GM18502 (cell line): ENCODE data around the gene IGF2R.

Source experiments
- ATAC-seq: cut with Tn5 transposase; IDR thresholded peaks from one replicate; pipeline ENCODE4 v1.9.1; 2021; ENCODE audit warnings: mild to moderate bottlenecking; ENCODE audit not compliant: unreplicated experiment, poor library complexity

The IGF2R gene

DNA sequence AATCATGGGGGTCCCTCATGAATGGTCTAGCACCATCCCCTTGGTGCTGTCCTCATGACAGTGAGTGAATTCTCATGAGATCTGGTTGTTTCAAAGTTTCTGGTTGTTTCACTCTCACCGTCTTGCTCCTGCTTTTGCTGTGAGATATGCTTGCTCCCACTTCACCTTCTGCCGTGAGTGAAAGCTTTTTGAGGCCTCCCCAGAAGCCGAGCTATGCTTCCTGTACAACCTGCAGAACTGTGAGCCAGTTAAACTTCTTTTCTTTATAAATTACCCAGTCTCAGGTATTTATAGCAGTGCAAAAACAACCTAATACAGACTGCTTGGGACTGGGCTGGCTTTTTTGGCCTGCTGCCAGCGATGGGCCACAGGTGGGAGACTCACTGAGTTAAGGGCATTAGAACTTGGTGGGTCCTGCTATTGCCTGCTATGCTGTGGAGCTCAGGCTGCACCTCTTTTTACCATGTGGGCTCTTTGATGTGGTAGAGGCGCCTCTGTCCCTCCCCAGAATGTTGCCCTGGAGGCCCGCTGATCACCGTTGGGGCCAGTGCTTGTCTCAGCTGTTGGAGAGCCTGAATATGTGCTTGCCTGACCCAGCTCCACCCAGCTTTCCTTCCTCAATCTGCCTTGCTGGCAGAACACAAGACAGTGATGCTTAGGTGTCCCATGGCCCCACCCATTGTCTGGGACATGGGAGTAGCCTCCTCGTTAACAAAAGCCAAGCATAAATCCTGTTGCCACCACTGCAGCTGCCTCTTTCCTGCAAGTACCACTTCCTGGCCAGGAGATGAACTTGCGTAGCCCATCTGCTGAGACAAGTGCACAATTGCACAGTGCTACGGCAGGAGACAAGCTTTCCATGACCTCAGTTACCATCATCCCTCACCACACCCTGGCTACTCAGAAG lies 47.1 kb downstream of the IGF2R start:
- ATAC-seq: no peak

DNA sequence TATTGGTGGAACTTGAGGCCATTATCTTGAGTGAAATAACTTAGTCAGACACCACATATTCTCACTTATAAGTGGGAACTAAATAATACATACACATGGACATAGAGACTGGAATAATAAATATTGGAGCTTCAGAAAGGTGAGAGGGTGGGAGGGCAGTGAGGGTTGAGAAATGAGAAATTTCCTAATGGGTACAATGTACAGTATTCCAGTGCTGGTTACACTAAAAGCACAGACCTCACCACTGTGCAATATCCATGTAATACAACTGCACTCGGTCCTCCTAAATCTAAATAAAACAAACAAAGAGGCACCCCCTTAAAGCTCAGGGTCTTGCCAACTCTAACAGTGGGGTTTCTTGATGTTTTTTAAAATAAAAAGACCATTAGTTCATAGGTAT lies 53.2 kb downstream of the IGF2R start:
- ATAC-seq: no peak

DNA sequence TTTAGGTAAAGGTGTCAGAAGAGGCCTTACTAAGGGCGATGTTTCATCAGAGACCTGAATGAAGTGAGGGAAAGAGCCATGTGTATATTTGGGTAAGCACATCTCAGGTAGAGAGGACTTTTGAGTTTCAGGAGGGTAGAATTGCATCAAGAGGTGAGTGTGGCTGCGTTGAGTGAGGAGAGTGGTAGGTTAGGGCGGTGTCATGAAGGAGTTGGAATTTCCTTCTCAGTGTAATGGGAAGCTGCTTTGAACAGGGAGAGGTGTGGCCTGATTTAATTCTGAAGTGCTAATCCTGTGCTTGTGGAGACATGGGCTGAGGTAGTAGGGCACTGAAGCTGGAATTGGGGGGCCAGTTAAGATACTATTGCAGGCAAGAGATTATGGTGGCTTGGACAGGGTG lies 53.9 kb downstream of the IGF2R start:
- ATAC-seq: no peak

DNA sequence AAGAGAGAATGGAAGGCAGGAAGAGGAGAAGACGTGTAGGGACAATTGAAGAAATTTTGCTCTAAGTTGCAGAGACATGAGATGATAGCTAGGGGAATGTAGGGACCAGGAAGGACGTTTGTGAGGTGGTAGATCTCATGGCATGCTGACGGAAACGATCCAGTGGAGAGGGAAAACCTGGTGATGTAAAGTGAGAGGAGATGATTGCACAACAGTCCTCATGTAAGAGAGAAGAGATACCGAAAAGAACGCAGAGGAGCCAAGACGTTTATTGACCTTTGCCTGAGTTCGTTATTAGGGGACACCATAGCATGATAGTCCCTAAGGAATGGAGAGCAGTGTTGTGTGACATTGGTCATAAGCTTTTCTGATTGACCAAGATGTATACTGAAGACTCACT lies 55.3 kb downstream of the IGF2R start:
- ATAC-seq: no peak

DNA sequence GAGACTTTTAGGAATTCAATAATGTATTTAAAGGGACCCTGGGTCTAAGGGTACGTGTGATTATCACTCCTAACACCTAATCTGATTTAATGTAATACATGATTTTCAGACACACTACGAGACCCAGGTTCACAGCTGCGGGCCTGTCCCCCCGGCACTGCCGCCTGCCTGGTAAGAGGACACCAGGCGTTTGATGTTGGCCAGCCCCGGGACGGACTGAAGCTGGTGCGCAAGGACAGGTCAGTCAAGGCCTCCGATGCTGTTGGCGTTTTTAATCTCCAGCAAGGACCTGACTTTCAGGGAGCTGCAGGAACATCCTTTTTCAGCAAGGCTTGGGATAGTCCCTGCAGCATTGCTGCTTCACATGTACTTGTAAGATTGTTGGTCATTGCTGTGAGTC lies 58.2 kb downstream of the IGF2R start:
- ATAC-seq: no peak

DNA sequence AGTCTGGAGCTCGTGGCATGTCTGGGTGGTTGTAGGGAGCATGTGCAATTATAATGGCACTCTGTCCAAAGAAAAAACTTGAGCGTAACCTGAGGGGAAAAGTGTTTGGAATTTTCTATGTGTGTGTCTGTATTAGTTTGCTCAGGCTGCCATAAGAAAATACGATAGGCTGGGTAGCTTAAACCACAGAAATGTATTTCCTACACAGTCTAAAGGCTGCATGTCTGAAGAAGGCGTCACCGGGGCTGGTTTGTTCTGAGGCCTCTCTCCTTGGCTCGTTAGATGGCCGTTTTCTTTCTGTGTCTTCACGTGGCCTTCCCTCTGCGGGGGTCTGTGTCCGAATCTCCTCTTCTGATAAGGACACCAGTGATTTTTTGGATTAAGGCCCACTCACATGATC lies 59.0 kb downstream of the IGF2R start:
- ATAC-seq: no peak

DNA sequence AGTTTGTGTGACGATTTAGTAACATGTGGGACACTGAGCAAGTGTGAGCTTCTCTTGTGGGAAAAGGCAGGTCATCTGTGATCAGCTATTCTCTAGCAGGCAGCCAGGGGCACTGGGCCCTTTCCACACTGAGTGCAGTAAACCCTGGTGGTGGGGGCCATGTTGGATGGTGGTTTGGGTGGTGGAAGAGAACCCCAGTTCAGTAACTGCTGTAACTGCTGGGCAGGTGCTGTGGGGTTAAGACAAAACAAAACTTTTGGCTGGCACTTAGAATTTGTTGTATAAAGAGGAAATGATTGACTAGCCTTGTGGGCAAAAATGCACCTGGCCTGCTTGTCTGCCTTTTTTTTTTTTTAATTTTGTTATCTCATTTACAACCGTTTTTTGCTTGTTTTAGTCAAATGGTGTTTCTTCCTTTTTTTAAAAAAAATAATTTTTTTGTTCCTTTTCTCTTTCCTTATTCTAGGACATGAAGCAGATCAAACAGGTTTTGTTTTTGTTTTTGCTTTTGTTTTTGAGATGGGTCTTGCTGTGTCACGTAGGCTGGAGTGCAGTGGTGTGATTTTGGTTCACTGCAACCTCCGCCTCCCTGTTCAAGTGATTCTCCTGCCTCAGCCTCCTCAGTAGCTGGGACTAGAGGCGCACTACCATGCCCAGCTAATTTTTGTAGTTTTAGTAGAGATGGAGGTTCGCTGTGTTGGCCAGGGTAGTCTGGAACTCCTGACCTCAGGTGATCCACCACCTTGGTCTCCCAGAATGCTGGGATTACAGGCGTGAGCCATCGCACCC lies 59.8 kb downstream of the IGF2R start:
- peak; percentile 69 for ATAC-seq

DNA sequence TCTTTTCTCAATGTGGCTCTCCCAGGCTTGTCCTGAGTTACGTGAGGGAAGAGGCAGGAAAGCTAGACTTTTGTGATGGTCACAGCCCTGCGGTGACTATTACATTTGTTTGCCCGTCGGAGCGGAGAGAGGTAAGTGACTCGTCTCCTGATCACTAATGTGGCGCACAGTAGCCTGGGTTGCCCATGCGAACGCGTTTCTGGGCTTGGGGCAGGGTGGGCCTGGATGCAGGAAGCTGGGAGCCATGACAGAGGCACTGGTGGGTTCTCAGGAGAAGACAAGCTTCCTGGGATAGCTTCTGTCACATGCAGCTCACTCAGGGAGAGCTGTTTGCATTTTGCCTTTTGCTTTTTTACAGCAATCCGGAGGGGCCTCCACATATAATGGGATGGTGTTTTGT lies 60.6 kb downstream of the IGF2R start:
- ATAC-seq: no peak

DNA sequence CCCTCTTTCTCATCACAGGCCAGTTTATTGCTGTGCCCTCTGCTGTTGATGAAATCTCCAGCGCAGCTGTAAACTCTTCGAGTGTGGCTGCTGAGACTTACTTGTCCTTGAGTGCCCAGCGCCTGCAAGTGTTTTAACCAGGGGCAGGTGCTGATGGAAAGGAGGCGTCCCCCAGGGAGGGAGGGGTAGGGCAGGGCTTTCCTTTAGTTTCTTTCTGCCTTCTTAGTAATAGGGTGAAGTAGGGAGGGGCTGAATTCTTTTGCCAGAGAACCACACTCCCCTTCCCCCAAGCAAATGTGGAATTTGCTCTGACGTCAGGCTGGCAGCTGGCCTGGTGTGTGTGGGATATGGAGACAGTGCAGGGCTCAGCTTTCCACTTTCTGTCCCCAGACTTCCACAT lies 61.2 kb downstream of the IGF2R start:
- no peak for ATAC-seq

DNA sequence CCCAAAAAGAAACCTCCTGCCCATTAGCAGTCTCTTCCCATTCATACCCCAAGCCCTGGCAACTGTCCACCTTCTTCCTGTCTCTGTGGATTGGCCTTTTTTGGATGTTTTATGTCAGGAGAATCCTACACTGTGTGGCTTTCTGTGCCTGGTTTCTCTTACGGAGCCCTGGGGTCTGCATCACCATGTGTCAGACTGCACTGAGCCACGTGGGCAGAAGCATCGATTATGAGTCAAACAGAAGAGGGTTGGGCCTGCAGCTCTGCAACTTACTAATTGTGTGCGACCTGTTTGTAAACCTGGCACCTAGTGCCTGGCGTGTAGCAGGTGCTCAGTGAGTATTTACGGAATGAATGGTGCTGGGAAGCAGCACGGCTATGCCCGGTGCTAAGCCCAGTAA lies 62.6 kb downstream of the IGF2R start:
- ATAC-seq: no peak

DNA sequence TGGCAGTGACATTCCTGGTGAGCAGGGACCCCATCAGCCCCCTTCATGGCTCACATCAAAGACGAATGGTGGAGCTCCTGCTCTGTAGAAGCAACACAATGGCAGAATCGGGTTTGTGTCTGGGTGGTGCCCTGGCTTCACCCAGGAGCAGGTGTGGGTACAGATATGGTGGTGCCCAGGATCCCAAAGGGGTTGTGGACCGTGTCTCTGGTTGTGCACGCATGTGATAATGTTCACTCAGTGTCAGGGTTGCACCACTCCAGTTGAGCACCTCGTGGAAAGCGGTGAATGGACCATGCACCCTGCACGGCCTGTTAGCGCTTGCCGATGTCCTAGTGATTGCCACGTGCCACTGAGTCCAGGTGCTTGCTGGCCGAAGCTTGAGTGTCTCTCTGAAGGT lies 63.0 kb downstream of the IGF2R start:
- ATAC-seq: no peak

DNA sequence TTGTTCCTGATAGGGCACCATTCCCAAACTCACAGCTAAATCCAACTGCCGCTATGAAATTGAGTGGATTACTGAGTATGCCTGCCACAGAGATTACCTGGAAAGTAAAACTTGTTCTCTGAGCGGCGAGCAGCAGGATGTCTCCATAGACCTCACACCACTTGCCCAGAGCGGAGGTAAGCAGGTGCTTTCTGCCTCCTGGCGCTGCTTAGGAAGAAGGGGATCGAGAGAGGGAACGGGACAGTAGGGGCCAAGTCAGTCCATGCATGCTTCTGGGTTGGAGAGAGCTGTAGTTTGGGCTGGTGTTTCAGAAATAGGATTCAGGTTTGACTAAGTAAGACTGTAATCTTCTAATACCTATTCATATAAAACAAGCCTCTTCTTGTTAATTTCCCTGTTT lies 63.7 kb downstream of the IGF2R start:
- ATAC-seq: no peak

DNA sequence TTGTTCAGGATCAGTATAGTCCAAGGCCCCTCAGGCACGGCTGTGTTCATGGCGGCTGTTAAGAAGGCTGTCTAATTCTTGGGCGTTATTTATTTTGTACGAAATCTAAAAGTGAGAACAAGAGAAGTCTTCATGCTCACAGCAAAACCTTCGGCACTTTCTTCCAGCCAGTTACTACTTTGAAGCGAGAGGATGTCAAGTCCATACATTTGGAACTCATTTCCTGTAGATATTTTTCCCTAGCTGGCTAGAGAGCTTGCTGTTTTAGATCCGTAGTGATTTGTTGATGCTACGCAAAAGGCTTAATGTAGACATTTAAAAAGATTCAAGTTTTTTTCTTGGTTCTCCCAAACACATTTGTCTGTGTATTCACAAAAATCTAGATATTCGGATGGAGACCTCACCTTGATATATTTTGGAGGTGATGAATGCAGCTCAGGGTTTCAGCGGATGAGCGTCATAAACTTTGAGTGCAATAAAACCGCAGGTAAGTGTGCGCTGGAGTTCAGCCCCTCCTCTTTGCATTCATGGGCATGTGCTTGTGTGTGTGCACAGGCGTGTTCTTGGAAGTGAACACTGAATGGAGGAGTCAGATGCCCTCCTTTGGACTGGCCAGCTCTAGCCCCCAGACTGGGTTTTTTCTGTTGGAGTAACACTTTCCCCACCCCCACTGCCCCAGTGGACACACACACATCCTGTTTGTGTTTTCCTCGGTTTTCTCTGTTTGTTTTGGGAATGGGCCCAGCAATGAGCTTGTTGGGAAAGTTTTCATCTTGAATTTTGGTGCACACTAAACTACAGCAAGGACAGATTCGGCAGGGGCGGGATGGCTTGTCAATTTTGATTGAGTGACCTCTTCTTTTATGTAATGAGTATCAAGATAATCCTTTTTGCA lies 65.4 kb downstream of the IGF2R start:
- no peak for ATAC-seq

DNA sequence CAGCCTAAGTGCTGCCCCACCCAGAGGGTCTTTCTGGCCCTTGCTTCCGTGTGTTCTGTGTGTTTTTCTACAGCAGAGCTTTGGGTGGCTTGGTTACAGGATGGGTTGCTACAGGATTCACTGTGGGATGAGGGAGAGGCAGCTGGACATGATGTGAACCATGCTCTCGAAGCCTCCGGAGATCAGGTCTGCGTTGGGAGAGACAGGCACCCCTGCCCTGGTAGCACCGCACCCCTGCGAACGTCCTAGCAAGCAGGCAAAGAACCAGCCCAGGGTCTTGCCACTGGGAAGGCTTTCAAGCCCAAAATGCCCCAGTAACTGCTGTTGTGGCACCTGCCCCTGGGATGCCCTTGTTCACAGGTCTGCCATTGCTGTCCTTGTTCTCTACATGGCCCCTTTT lies 66.4 kb downstream of the IGF2R start:
- no peak for ATAC-seq

DNA sequence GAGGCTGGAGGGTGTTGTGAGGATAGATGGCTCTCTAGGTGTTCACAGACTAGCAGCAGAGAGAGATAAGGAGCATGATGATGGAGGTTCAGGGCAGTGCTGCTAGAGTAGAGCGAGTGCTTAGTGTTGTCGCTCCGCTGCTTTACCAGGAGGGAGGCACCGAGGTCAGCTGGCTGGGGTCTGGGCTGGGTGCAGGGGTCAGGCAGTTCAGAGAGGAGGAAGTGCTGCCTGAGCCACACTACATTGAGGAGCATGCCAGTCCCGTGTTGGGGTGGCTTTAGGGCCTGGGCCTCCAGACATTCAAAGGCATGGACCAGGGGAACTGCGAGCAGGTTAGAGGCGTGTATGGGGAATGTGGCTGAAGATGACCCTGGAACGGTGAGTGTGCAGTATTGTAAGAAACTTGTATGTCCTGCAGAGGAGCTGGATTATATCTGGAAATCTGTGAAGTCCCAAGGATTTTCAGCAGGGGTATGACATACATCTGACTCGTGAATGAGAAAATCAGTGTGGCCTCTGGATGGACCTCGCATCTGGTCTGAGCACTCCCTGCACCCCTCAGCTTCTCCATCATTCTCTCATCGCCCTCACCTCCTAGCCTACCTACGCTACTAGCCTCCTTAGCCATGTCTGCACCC lies 66.9 kb downstream of the IGF2R start:
- ATAC-seq: no peak

DNA sequence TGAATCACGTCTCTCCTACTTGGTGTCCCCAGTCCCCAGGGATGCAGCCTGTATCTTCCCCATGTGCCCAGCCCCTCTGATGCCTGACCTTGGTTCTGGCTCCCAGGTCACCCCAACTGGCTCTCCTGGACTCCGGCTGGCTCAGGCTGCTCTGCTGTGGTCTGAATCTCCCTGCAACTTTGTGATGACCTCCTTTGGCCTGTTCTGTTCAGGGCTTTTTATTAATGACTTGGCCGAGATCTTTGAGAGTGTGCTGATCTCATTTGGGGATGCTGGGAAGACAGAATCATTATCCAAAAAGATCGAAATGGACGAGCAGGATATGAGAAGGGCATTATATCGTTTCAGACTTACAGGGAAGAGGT lies 67.4 kb downstream of the IGF2R start:
- no peak for ATAC-seq

DNA sequence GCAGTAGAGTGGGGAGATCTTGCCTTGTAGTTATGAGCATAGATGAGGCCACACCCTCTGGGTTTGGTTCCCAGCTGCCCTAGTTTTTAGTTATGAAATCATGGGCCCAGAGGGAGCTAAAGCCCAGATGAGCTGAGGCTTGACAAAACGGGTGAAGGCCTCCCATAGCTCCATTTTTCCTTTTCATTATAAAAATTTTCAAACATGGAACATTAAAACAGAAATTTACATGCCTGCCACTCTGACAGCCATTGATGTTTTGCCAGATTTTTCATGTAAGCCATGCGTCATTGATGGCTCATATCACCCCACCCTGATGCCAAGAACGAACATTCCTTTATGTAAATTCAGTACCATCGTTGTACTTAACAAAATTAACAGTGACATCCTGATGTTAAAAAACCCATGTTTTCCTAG lies 67.9 kb downstream of the IGF2R start:
- no peak for ATAC-seq

DNA sequence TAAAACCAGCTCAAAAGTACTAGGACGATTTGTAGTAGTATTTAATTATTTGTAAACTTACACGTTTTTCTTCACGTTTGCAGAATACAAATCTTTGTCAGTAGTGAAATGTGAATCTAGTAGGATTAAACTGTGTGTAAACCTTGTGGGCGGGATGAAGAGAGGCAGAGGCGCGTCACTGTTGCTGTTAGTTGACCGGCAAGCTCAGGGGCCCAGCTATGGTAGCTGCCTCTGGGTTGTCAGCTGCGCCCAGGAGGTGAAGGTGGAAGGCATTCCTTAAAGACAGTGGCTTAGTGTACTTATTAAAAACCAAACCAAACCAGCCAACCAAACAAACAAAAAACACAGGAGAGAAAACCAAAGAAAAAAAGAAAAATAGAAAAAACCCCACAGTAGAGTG lies 69.6 kb downstream of the IGF2R start:
- ATAC-seq: no peak

DNA sequence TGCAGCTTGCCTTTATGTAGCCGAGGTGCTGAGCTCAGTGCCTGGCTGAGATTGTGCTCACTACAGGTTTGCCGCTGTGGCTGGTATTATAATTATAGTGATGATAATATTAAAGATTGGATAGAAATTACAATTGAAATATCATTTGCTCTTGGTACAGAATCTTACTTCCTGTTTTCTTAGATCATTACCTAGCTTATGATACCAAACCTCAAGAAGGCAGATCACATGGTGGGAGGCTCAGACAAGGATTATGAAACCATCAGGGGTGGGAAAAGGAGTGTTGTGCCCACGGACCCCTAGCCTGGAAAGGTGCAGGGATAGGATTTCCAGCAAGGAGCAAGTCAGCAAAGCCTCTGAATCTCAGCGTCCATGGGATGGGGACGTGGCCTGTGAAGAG lies 70.6 kb downstream of the IGF2R start:
- ATAC-seq: no peak

DNA sequence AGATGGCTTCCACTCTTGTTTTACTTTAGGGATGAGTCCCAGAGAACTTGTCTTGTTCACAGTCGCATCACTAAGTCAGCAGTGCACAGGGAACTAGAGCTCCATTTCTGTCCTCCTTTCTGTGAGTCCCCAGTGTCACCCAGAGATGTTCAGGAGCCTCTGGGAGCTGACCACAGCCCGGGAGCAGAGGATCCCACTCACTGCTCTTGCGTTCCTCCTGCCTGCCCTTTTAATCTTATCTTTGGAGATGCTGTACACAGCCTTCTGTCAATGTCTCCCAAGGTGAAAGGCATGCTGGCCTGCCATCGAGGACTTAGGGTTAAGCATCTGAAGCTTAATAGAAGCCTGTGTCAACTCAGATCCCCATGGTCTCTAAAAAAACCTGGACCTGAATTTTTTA lies 71.2 kb downstream of the IGF2R start:
- ATAC-seq: no peak
